Dermis microvascular lymphatic vessel endothelial cell (primary cell): ENCODE results near the gene LRBA. TPM values are rescaled to one million over a fixed set of nuclear protein-coding genes. Genes with fewer than 3 reads are reported as not detected.
A peak's percentile ranks its signal among the peaks of the same experiment; 100 is the strongest.
"Not testable (repeated sequence)": the region's sequence is repeated elsewhere in the genome, so short reads cannot be mapped to it uniquely, and the experiment has no call there.

Experiments used
- DNase-seq, 2 donors: peaks; one replicate each; pipeline versions ENCODE4 v3.0.0 to v3.0.0-alpha.2; 2010; ENCODE audit warnings: low read depth in 2 of 2
- total RNA-seq: library from RNA; depleted of rRNA; stranded (reverse); fragments of >200 nt; gene quantifications from 2 replicates; pipeline ENCODE4 v1.2.1, GENCODE V29; 2014

LRBA gene
- total RNA-seq, 1 donor from 2014 or later, result 53.9 TPM

DNA sequence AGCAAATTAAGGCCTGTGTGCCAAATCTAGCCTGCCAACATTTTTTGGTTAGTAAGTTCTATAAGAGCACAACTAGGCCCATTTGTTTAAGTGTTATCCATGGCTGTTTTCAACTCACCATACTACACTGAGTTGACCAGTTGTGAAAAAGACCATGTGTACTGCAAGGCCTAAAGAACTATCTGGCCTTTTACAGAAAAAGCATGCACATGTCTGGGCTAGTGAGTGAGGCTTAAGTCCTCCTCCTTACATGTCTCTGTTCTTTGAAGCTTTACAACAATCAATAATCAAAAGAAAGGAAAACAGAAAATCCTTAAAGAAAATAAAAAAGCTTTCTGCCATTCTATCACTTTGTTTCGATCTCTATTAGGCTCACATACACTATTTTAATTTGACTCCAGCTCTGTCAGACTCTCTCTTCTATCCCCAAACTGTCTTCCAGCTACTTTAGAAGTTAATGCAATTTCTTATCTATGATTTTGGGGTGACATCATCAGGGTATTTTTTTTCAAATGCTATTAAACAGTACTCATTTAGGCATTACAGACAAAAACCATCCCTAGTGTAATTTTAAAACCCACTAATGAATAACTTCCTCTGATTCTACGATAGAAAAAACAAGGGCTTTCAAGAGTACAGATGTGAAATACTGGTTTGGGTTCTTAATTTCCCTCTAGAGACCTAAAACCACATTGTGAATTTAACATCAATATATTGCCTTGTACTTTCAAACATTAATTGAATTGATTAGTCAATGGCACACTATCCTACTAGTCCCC lies 271.3 kb downstream of the LRBA start:
- no peak for DNase-seq

DNA sequence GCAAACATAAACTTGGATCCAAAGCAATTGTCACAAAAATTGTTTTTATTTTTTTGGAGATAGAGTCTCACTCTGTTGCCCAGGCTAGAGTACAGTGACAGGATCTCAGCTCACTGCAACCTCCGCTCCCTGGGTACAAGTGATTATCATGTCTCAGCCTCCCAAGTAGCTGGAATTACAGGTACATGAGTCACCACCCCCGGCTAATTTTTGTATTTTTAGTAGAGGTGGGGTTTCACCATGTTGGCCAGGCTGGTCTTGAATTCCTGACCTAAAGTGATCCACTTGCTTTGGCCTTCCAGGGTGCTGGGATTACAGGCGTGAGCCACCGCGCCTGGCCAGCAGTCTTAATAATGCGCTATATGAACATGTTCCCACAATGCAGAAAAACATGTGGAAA lies 272.2 kb downstream of the LRBA start:
- not testable (repeated sequence) for DNase-seq

DNA sequence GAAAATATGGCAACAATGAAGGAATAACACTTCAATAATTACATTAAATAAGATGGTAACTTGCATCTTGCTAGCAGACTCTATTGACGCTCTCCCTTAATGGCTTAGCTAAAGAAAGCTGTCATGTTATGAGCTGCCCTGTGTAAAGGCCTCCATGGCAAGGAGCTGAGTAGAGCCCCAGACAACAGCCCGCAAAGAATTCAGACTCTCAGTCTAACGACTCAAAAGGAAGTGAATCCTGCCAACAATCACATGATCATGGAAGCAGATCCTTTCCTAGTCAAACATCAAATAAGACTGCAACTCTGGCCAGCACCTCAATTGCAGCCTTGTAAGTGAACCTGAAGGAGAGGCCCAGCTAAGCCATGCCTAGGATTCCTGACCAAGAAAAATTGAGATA lies 275.5 kb downstream of the LRBA start:
- peak in 1 of 2 donors; percentile 5 for DNase-seq

DNA sequence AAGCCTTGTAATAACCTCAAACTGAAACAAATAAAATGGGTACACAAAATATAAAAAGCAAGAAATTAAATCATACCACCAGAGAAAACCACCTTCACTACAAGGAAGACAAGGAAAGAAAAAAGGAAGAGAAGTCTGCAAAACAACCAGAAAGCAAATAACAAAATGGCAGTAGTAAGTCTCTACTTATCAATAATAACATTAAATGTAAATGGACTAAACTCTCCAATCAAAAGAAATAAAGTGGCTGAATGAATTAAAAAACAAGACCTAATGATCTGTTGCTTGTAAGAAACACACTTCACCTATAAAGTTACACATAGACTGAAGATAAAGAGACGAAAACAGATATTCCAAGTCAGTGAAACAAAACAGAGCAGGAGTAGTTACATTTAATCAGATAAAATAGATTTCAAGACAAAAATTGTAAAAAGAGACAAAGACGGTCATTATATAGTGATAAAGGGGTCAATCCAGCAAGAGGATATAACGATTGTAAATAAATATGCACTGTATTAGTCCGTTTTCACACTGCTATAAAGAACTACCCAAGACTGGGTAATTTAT lies 289.0 kb downstream of the LRBA start:
- DNase-seq, result no peak

DNA sequence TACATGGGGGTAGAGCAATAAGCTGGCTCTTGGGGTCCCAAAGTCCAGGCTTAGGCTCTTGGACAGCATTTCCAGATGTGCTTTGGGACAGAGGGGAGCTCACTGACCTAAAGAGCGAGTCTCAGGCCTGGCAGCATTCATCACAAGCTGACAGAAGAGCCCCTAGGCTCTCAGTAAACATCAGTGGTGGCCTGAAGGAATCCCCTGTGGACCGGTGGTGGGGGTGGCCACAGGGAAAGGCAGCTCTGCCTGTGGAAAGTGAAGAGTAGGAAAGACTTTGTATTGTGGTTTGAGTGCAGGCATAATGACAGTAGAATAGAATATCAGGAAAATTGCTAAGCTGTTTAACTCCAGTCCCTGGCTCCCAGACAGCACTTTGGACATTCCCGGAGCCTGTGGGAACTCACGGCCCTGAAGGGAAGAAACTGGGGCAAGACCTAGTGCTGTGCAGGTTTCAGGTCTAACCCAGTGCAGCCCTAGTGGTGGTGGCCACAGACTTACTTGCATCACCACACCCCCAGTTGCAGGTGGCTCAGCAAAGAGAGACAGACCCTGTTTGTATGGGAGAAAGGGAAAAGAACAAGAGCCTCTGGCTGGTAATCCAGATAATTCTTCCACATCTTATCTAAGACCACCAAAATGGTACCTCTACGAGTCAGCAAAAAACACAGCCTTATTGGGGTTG lies 291.2 kb downstream of the LRBA start:
- no peak for DNase-seq

DNA sequence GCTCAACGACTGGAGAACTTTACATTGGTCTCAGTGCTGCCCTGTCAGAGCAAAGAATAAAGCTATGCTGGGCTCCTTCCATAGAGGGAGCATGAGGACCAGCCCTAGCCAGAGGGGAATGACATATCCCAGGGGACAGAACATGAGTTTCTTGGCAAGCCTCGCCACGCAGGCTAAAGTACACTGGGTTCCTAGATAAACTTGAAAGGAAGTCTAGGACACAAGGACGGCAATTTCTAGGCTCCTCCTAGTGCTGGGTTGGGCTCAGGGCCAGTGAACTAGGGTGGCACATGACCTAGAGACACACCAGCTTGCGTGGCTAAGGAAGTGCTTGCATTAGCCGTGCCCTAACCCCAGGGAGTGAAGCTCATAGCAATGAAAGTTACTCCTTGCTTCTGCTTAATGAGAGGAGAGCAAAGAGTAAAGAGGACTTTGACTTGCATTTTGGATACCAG lies 292.1 kb downstream of the LRBA start:
- DNase-seq, result peak in 1 of 2 donors; percentile 31

DNA sequence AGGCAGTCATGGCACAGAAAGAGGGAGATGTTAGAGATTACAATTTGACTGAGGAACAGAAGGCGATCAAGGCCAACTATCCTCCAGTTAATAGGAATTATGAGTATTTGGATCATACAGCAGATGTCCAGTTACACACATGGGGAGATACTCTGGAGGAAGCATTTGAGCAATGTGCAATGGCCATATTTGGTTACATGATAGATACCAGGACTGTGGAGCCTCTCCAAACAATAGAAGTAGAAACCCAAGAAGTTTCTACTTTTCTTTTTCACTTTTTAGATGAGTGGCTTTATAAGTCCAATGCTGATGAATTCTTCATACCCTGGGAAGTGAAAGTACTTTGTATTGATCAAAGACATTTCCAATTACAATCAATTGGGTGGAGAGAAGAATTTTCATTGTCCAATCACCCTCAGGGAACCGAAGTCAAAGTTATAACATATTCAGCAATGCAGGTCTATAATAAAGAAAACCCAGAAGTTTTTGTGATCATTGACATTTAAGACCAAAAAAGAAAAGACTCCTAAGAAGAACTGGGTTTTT lies 294.0 kb downstream of the LRBA start:
- no peak for DNase-seq

DNA sequence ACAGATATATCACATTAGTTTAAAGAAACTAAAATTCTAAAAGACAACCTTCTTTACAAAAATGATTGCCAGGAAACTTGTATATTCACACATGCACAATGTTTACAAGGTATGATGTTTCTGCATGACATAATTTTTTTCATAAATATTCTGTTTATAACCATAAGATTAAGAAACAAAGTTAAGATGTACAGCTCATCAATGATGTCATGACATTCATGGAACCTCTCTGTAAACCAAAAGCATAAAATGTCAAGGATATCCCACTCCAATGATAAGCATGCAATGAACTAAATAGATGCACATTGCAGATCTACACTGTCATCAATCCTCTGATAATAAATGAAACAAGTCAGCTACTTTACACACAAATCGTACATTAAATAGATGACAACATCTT lies 297.1 kb downstream of the LRBA start:
- DNase-seq, result no peak

DNA sequence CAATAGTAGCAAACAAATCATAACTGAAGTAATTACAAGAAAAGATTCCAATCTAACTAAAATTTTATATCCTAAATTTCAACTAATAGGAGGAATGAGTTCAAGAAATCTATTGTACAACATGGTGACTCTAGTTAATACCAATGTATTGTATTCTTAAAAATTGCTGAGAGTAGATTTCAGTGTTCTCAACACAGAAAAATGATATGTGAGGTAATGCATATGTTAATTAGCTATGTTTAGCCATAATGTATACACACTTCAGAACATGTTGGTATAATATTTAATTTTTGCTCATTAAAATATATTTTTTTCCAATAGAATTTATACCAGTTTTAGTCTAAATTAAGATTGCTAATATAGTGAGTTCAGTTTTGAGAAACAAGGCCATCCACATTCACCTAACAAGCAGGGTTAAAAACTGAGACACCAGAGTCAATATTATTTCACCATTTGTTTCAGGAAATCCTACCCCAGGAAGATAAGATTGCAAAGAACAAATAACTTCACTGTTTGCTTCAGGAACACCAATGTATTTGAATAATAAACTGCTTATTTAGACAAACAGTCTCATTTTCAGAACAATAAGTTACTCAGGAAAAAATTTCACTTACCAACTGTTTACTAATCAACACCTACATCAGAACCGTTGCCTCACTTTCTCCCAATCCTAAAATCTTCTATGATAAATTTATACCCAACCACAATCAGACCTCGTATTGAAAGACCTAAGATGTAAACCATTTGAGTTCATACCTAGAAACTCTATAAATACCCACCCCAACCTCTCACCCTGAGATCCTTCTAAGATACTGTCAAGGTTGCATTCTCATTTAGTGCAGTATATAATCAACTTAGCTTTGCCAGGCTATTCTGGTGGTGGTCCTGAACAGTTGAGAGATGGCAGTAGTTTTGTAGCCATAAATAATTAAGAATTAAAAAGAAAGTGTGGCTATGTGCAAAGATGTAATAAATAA lies 300.3 kb downstream of the LRBA start:
- peak in 1 of 2 donors; percentile 39 for DNase-seq

DNA sequence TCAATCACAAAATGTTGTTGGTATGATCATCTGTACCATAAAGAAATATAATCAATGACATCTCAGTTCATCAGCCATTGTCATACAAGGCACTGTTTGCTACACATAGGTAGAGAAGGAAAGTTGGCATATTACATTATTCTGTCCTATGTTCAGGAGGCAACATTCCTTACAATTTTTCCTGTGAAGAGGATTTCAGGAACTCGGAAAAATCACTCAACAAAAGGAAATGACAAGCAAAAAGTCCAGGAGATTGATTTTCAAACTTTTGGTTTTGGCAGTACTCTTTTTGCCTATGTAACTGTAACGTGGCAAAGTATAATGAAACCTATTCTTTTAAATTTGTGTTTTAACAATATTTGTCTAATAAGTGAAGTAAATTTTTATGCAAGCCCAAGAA lies 301.8 kb downstream of the LRBA start:
- peak; percentile 38 to 60 for DNase-seq

DNA sequence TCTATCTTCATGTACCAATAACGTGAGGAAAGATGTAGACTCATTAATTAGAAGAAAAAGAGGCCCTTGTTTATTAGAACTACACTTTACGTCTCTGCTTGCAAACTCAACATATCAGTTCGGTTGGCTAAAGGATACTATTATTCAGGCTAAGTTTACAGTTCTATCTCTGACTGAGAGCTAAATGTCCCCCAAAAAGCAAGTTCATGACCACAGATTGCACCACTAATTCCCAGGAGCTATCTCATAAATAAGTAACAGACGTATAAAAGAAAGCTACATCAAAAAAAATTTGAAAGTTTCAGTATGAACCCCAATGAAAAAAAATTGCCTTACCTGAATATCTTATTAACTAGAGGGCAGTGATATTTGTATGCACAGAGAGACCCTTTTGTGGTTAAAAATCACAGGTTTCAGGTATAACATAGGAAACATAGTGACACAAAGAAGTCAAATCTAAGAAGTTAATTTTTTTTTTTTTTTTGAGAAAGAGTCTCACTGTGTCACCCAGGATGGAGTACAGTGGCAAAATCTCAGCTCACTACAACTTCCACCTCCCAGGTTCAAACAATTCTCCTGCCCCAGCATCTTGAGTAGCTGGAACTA lies 304.2 kb downstream of the LRBA start:
- DNase-seq, result no peak

DNA sequence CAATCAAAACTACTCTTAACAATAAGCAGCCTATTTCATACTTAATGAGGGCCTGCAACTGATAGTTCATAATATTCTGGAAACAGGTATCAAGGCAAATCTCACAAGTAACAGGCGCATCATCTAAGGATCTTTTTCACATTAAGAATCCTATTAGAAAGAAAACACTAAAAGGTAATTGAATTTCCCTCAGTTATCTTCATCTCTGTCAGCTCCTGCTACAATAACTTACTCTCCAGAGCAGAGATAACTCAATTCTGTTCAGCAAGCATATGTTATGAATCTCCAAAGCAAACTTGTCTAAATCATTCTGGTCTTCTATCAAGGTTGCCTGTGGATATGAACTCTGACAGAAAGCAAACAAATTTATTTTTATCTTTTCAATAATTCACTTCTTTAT lies 307.1 kb downstream of the LRBA start:
- DNase-seq, result no peak

DNA sequence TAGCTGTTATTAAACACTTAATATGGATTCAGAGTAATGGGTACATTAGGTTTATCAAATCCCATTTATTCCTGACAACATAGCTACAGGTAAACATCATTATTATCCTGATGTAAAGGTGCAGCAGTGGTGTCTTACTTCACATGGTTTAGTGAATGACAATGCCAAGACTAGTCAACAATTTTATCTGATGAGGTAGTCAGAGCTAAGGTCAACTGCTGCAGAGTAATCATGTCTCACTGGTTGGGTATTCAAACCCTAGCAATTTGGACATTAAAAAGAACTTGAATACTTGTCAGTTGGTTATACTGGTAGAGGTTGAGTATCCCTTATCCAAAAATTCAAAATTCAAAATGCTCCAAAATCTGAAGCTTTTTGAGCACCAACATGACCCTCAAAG lies 315.5 kb downstream of the LRBA start:
- DNase-seq, result no peak

DNA sequence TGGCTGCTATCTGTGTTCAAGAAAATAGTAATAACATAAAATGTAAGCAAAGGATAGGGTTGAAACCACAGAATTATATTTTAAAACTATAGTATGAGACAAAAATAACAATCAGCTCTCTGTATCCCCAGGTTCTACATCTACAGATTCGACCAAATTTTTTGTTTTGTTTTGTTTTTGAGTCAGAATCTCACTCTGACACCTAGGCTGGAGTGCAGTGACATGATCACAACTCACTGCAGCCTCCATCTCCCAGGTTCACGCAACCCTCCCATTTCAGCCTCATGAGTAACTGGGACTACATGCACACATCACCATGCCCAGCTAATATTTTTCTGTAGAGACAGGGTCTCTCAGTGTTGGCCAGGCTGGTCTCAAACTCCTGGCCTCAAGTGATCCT lies 319.9 kb downstream of the LRBA start:
- no peak for DNase-seq

DNA sequence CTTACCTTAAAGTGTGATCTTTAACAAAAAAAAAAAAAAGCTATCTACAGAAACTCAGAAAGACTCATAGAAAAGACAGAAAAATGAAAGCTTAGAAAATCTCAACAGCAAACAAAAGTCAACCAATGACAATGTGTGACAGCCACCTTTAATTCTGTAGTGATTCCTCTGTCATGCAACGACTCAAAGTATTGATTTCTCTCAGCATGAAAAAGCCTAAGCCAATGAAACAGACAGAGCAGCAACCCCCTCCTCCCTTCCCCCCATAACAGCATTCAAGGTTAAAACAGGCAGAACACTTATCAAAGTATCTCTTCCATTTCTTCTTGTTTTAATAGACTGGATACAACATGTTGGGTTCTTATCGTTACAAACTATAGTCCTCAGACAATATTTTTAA lies 320.6 kb downstream of the LRBA start:
- DNase-seq, result no peak

DNA sequence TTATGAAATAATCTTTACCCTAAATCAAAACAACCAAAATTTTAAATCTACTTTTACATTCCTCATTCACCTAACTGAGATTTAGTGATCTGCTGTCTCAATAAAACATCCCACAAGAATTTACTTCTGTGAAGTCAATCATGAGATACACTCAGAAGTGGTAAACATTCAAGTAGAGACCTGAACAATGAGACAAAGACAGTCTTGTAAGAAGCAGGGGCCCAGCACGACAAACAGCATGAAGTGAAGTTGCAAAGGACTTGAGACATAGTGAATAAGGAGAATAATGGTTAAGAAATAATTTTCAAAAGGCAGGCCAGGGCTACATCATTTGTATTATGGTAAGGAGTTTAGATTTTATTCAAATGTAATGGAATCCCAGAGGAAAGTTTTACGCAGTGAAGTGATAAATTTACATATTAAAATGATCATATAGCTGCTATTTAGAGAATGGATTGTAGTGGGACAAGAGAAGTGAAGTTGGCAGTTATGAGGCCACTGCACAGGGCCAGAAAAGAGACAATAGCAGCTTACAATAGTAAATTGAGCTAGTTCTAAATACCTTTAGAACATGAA lies 331.2 kb downstream of the LRBA start:
- no peak for DNase-seq

DNA sequence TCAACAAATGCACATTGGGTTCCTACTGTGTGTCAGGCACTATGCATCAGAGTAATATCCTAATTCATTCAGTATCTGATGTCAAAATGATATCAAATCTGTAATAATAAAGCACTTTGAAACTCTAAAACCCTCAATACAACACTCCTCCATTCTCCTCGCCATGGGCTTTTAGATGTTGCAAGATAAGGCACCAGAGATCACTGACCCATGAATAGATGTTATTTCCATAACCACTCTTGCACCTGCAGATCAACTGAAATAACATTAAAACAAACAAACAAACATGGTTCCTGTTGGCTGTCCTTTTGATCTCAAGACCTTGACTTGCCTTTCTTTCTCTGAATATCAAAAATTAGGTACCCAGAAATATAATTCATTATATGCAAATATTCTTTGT lies 333.0 kb downstream of the LRBA start:
- DNase-seq, result no peak

DNA sequence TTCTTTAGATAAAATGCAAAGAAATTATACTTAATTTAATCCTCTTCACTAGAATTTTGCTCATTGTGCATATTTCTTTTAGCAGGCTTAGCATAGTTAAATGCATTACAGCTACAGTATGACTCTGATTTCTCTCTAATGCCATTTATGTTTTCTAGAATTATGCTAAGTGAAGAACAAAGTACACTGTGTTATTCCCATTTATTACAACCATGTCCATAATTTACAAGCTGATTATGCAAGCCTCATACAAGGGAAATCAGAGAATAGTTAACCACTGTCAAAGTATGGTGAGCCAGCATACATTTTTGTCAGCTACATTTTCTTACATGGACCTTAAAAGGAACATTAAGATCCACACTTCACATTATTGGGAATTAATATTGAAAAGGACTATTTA lies 334.0 kb downstream of the LRBA start:
- DNase-seq, result no peak

DNA sequence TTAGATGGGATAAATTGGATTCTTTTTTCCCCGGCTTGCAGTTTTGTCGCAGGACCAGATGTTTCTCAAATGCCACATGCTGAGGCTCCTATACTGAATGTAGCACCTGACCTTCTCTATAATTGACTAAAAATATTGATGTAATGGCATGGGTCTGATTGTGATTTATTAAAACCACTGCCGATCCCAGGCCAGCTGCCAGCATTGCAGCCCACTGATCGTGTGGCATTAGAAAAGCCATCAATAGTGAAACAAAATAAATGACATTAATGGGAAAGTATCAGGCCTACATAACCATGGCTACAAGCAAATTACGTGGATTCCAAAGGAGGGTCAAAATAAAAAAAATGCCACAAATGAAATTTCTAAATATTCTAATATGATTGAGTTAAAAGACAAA lies 334.4 kb downstream of the LRBA start:
- DNase-seq, result no peak

DNA sequence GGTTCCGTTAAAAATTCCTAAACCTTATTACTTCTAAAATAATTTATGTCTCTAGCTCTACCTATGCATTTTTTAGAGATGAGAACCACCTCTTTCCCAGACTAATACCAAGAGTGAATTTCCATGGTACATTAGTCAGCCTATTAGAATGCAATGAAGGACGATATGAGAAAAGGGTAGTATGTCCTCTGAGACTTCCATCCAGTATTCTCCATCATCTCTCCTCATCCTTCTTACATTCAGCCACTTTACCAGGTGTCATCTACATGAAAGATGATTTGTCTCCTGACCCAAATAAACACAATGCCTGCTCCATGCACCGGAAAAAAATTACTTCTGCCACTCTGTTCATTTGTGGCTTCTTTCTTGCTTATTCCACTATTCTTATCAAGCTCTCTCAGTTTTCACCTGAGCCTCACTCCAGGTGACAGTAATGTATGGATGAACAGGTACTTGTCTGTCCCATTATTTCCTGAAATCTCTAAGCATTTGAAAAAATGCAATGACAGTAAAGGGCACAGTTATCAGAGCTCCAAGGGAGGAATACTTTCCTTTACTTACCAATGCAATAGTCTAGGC lies 335.2 kb downstream of the LRBA start:
- DNase-seq, result no peak
